Karpas-422 (cell line): ENCODE measurements around the gene SMAD3. TPM values are rescaled to one million over a fixed set of nuclear protein-coding genes. Genes with fewer than 3 reads are reported as not detected.

Experiments
- DNase-seq: peaks from one replicate; pipeline ENCODE4 v3.0.0-alpha.2; 2015
- H2AFZ ChIP-seq: fragments of 200-600 bp; sonication (generic); 2 replicates; pipeline ENCODE4 v1.6.1; 2014; ENCODE audit warnings: antibody characterized with exemption, low read length, mixed read lengths
- H3K27ac ChIP-seq: fragments of 200-600 bp; sonication (generic); 2 replicates; pipeline ENCODE4 v1.5.1; 2014; ENCODE audit warnings: mild to moderate bottlenecking, low read length, moderate library complexity
- H3K27me3 ChIP-seq: fragments of 200-600 bp; sonication (generic); 2 replicates; pipeline ENCODE4 v1.6.1; 2014; ENCODE audit warnings: low read length, mixed read lengths
- H3K36me3 ChIP-seq: fragments of 200-600 bp; sonication (generic); 2 replicates; pipeline ENCODE4 v1.6.1; 2014; ENCODE audit warnings: low read length, mixed read lengths; ENCODE audit not compliant: insufficient read depth
- H3K4me1 ChIP-seq: fragments of 200-600 bp; sonication (generic); 2 replicates; pipeline ENCODE4 v1.6.1; 2014; ENCODE audit warnings: mild to moderate bottlenecking, low read length, mixed read lengths
- H3K4me2 ChIP-seq: fragments of 200-600 bp; sonication (generic); 2 replicates; pipeline ENCODE4 v1.6.1; 2014; ENCODE audit warnings: low read length, low read depth, mild to moderate bottlenecking; ENCODE audit not compliant: poor library complexity, severe bottlenecking
- H3K4me3 ChIP-seq: fragments of 200-600 bp; sonication (generic); 2 replicates; pipeline ENCODE4 v1.5.1; 2014; ENCODE audit warnings: mild to moderate bottlenecking, antibody characterized with exemption, low read length, mixed read lengths
- H3K79me2 ChIP-seq: fragments of 200-600 bp; sonication (generic); 2 replicates; pipeline ENCODE4 v1.6.1; 2014; ENCODE audit warnings: mild to moderate bottlenecking, low read length, mixed read lengths
- H3K9ac ChIP-seq: fragments of 200-600 bp; sonication (generic); 2 replicates; pipeline ENCODE4 v1.6.0; 2014; ENCODE audit warnings: low read length
- H3K9me2 ChIP-seq: fragments of 200-600 bp; sonication (generic), shearing (Covaris generic); replicated peaks from 2 replicates; pipeline ENCODE4 v1.6.0; 2014; ENCODE audit warnings: mild to moderate bottlenecking, low read length, moderate library complexity; ENCODE audit not compliant: insufficient read depth
- H3K9me3 ChIP-seq: fragments of 300-700, 200-600 bp; sonication (generic); 2 replicates; pipeline ENCODE4 v1.6.1; 2014; ENCODE audit warnings: low read length, mixed read lengths
- H4K20me1 ChIP-seq: fragments of 200-600 bp; sonication (generic); 2 replicates; pipeline ENCODE4 v1.6.1; 2014; ENCODE audit warnings: mild to moderate bottlenecking, antibody characterized with exemption, low read length, low read depth; ENCODE audit not compliant: insufficient read depth
- total RNA-seq: library from RNA; depleted of rRNA; stranded (reverse); fragments of >200 nt; shearing (Covaris generic); gene quantifications from 2 replicates; pipeline ENCODE4 v1.2.3, GENCODE V29; 2014; ENCODE audit warnings: low replicate concordance

SMAD3 gene
- total RNA-seq, 1 experiment from 2014 or later: 27.7 TPM

- peaks cover 16% of the 10 kb centered on the region for H3K4me1 ChIP-seq
- H3K36me3 ChIP-seq: no peaks in the 10 kb centered on the region; the same call in 1 of the 2 replicates
- no peaks in the 10 kb centered on the region for H3K27me3 ChIP-seq
- no peaks in the 10 kb centered on the region for H4K20me1 ChIP-seq
- no peak overlapping the region for H3K27ac ChIP-seq
- no peaks in the 10 kb centered on the region for H3K9me2 ChIP-seq
- no peaks in the 10 kb centered on the region for H3K9me3 ChIP-seq
- no peak overlapping the region for H2AFZ ChIP-seq
- no peak overlapping the region for H3K4me2 ChIP-seq
- no peak overlapping the region for H3K4me3 ChIP-seq
- DNase-seq: no peak
- no peaks in the 10 kb centered on the region for H3K79me2 ChIP-seq
- no peak overlapping the region for H3K9ac ChIP-seq
Observed at GRCh38 chr15:67193223-67193990, 128.0 kb downstream of the SMAD3 start.

- no peak for DNase-seq
- Histone ChIP-seq H3K4me2 (no peak overlapping the region), H3K79me2 (no peaks in the 10 kb centered on the region), H2AFZ (no peak overlapping the region), H3K4me1 (peaks cover 16% of the 10 kb centered on the region), H3K9me2 (no peaks in the 10 kb centered on the region), H3K27ac (no peak overlapping the region), H3K27me3 (no peaks in the 10 kb centered on the region), H4K20me1 (no peaks in the 10 kb centered on the region), H3K36me3 (no peaks in the 10 kb centered on the region; the same call in 1 of the 2 replicates), H3K9me3 (no peaks in the 10 kb centered on the region), H3K9ac (no peak overlapping the region), H3K4me3 (no peak overlapping the region)
Observed at GRCh38 chr15:67194171-67195114, 129.0 kb downstream of the SMAD3 start.

GRCh38 chr15:67195305-67195704 is 129.9 kb downstream of the SMAD3 start:
- Histone ChIP-seq H4K20me1 (no peaks in the 10 kb centered on the region), H3K27me3 (no peaks in the 10 kb centered on the region), H3K27ac (no peak overlapping the region), H3K4me3 (no peak overlapping the region), H3K79me2 (no peaks in the 10 kb centered on the region), H3K4me1 (peaks cover 16% of the 10 kb centered on the region), H3K9me2 (no peaks in the 10 kb centered on the region), H3K9me3 (no peaks in the 10 kb centered on the region), H3K4me2 (no peak overlapping the region), H2AFZ (no peak overlapping the region), H3K36me3 (no peaks in the 10 kb centered on the region; the same call in 1 of the 2 replicates), H3K9ac (no peak overlapping the region)
- no peak for DNase-seq

GRCh38 chr15:67196222-67196621 is 130.8 kb downstream of the SMAD3 start:
- Histone ChIP-seq H3K79me2 (no peaks in the 10 kb centered on the region), H3K27me3 (no peaks in the 10 kb centered on the region), H3K36me3 (no peaks in the 10 kb centered on the region; the same call in 1 of the 2 replicates)

GRCh38 chr15:67196672-67197363 is 131.4 kb downstream of the SMAD3 start:
- Histone ChIP-seq H3K4me3 (no peak overlapping the region), H2AFZ (no peak overlapping the region), H4K20me1 (no peaks in the 10 kb centered on the region), H3K79me2 (no peaks in the 10 kb centered on the region), H3K9me3 (no peaks in the 10 kb centered on the region), H3K9ac (no peak overlapping the region), H3K27me3 (no peaks in the 10 kb centered on the region), H3K36me3 (no peaks in the 10 kb centered on the region; the same call in 1 of the 2 replicates), H3K4me1 (peaks cover 13% of the 10 kb centered on the region), H3K9me2 (no peaks in the 10 kb centered on the region), H3K27ac (no peak overlapping the region), H3K4me2 (no peak overlapping the region)
- no peak for DNase-seq

More at GRCh38 chr15:67196222-67196621, 130.8 kb downstream of the SMAD3 start:
- H3K4me3 ChIP-seq: no peak overlapping the region
- DNase-seq: no peak
- H3K4me2 ChIP-seq: no peak overlapping the region
- H3K4me1 ChIP-seq: peaks cover 19% of the 10 kb centered on the region
- H3K9me2 ChIP-seq: no peaks in the 10 kb centered on the region
- H3K27ac ChIP-seq: no peak overlapping the region
- no peaks in the 10 kb centered on the region for H3K9me3 ChIP-seq
- H4K20me1 ChIP-seq: no peaks in the 10 kb centered on the region
- H2AFZ ChIP-seq: no peak overlapping the region
- H3K9ac ChIP-seq: no peak overlapping the region

- H3K9me2 ChIP-seq: no peaks in the 10 kb centered on the region
Observed at GRCh38 chr15:67197364-67197695, 131.9 kb downstream of the SMAD3 start.

GRCh38 chr15:67198157-67198754 is 132.9 kb downstream of the SMAD3 start:
- H4K20me1 ChIP-seq: no peaks in the 10 kb centered on the region
- no peak overlapping the region for H2AFZ ChIP-seq
- peaks cover 5% of the 10 kb centered on the region; the same call in 1 of the 2 replicates for H3K4me1 ChIP-seq
- H3K9me2 ChIP-seq: no peaks in the 10 kb centered on the region
- no peak overlapping the region for H3K4me3 ChIP-seq
- H3K4me2 ChIP-seq: no peak overlapping the region
- no peaks in the 10 kb centered on the region for H3K27me3 ChIP-seq
- H3K27ac ChIP-seq: no peak overlapping the region
- DNase-seq: no peak
- H3K9me3 ChIP-seq: no peaks in the 10 kb centered on the region
- H3K79me2 ChIP-seq: no peaks in the 10 kb centered on the region
- H3K9ac ChIP-seq: no peak overlapping the region
- H3K36me3 ChIP-seq: no peaks in the 10 kb centered on the region; the same call in 1 of the 2 replicates

More at GRCh38 chr15:67197364-67197695, 131.9 kb downstream of the SMAD3 start:
- DNase-seq: no peak
- H3K27me3 ChIP-seq: no peaks in the 10 kb centered on the region
- H3K4me2 ChIP-seq: no peak overlapping the region
- no peaks in the 10 kb centered on the region; the same call in 1 of the 2 replicates for H3K36me3 ChIP-seq
- no peak overlapping the region for H2AFZ ChIP-seq
- H3K4me3 ChIP-seq: no peak overlapping the region
- no peaks in the 10 kb centered on the region for H3K9me3 ChIP-seq
- peaks cover 7% of the 10 kb centered on the region for H3K4me1 ChIP-seq
- H3K9ac ChIP-seq: no peak overlapping the region
- no peaks in the 10 kb centered on the region for H3K79me2 ChIP-seq
- H4K20me1 ChIP-seq: no peaks in the 10 kb centered on the region
- no peak overlapping the region for H3K27ac ChIP-seq
